Measurements from ENCODE around the gene LSG1. TPM values are rescaled to one million over a fixed set of nuclear protein-coding genes. Genes with fewer than 3 reads are reported as not detected.

Gene LSG1
- total and polyA plus RNA-seq, 10 of the 15 experiments (the other 5 are each of a cell fraction or from before 2014, with no cell fraction given), result 14.3 to 75.6 (median 54.4) TPM

- Histone ChIP-seq H3K36me3 (ENCODE audit: control insufficient read depth in 2 of 2, insufficient read depth in 2 of 2, low read length in 1 of 2) (no peaks in the 10 kb centered on the region), H3K9ac (ENCODE audit: control insufficient read depth, insufficient read depth, low read length) (no peak overlapping the region), H3K4me3 (no peak overlapping the region), H2AFZ (ENCODE audit: control insufficient read depth, low read depth, low read length) (no peak overlapping the region), H3K4me2 (ENCODE audit: control insufficient read depth, insufficient read depth) (no peak overlapping the region), H3K79me2 (ENCODE audit: control insufficient read depth, insufficient read depth, low read length) (no peaks in the 10 kb centered on the region), H3K27me3 (replicated peaks in 1 of 2; ENCODE audit: control insufficient read depth in 2 of 2, insufficient read depth in 2 of 2, low read length in 1 of 2) (no peaks in the 10 kb centered on the region), H3K9me3 (replicated peaks; ENCODE audit: control insufficient read depth, insufficient read depth, low read length) (no peaks in the 10 kb centered on the region; the same call in 2 of the 3 replicates), H3K4me1 (ENCODE audit: control insufficient read depth, insufficient read depth, low read length) (no peaks in the 10 kb centered on the region; the same call in 1 of the 2 replicates), H4K20me1 (ENCODE audit: control insufficient read depth, insufficient read depth) (no peaks in the 10 kb centered on the region), H3K27ac (ENCODE audit: control insufficient read depth, insufficient read depth) (no peak overlapping the region)
- no peak for DNase-seq (ENCODE audit: low read depth, low spot score)
- TF ChIP-seq JUND (IDR thresholded peaks at IDR 0.05; ENCODE audit: low read depth, low read length) (no peak), CBX3 (IDR thresholded peaks at IDR 0.05; ENCODE audit: borderline replicate concordance, low read depth) (no peak), ZBTB4 (CRISPR knock-in tag; IDR thresholded peaks at IDR 0.05) (no peak), IRF4 (IDR thresholded peaks at IDR 0.05; ENCODE audit: low read depth, low read length) (no peak), KDM1A (IDR thresholded peaks at IDR 0.05; ENCODE audit: borderline replicate concordance) (no peak), NR2C1 (IDR thresholded peaks at IDR 0.05) (no peak), NR2F1 (conservative IDR thresholded peaks at IDR 0.05) (no peak), CBX5 (IDR thresholded peaks at IDR 0.05; ENCODE audit: low read depth) (no peak), KAT2A (conservative IDR thresholded peaks at IDR 0.05; ENCODE audit: control insufficient read depth, low read depth, low read length) (no peak), ZNF622 (IDR thresholded peaks at IDR 0.05) (no peak)
- TF ChIP-seq, protein P1, sequence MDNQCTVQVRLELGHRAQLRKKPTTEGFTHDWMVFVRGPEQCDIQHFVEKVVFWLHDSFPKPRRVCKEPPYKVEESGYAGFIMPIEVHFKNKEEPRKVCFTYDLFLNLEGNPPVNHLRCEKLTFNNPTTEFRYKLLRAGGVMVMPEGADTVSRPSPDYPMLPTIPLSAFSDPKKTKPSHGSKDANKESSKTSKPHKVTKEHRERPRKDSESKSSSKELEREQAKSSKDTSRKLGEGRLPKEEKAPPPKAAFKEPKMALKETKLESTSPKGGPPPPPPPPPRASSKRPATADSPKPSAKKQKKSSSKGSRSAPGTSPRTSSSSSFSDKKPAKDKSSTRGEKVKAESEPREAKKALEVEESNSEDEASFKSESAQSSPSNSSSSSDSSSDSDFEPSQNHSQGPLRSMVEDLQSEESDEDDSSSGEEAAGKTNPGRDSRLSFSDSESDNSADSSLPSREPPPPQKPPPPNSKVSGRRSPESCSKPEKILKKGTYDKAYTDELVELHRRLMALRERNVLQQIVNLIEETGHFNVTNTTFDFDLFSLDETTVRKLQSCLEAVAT (IDR thresholded peaks at IDR 0.05), result no peak
- FAIRE-seq, result no peak
- intact Hi-C loops (cut with micrococcal nuclease; ENCODE audit: unreplicated experiment) (no loop called here), in situ Hi-C loops (cut with MboI) (no loop called here)
- ChIA-PET POLR2A (interaction anchor here (1.2 kb wide), 1 partner anchor 14 kb away, joined by 3 read pairs; the partner anchor contains the start of gene TMEM44), SMC1A (ENCODE audit: uncharacterized antibody, unreplicated experiment) (no interaction called here), RAD21 (ENCODE audit: unreplicated experiment) (no interaction called here), CTCF (interaction anchor here (0.8 kb wide), 1 partner anchor 216 kb away, joined by 3 read pairs; no protein-coding TSS in a partner anchor)
- 88% methylated on average over 9 of the region's 9 CpGs for WGBS (ENCODE audit: insufficient coverage, insufficient replicate concordance, low lambda C conversion rate, missing lambda C conversion rate)
- no peak for ATAC-seq
- no TSS peak for BruUV-seq (replicated peaks)
Observed at GRCh38 chr3:194619741-194620140, 52.2 kb downstream of the LSG1 start.
